Measurements from ENCODE around the gene C9orf50.

C9orf50 gene

GRCh38 chr9:129572052-129572425, 48.9 kb downstream of the C9orf50 start:
- TF ChIP-seq PATZ1 (tag by site-specific recombination; IDR thresholded peaks at IDR 0.05): no peak
- no peak for TF ChIP-seq ZBTB7A (tag by site-specific recombination; IDR thresholded peaks at IDR 0.05; ENCODE audit: low read depth)
- TF ChIP-seq ZNF555 (tag by site-specific recombination; conservative IDR thresholded peaks at IDR 0.05): no peak
- TF ChIP-seq ZNF548 (tag by site-specific recombination; IDR thresholded peaks at IDR 0.05): no peak
- no peak for TF ChIP-seq PRDM1 (tag by site-specific recombination; IDR thresholded peaks at IDR 0.05)
- TF ChIP-seq ZNF830 (tag by site-specific recombination; IDR thresholded peaks at IDR 0.05; ENCODE audit: low read depth): no peak
- TF ChIP-seq RBAK (tag by site-specific recombination; IDR thresholded peaks at IDR 0.05): no peak
- TF ChIP-seq ZNF529 (tag by site-specific recombination; IDR thresholded peaks at IDR 0.05; ENCODE audit: insufficient replicate concordance): no peak
- TF ChIP-seq, protein P1, sequence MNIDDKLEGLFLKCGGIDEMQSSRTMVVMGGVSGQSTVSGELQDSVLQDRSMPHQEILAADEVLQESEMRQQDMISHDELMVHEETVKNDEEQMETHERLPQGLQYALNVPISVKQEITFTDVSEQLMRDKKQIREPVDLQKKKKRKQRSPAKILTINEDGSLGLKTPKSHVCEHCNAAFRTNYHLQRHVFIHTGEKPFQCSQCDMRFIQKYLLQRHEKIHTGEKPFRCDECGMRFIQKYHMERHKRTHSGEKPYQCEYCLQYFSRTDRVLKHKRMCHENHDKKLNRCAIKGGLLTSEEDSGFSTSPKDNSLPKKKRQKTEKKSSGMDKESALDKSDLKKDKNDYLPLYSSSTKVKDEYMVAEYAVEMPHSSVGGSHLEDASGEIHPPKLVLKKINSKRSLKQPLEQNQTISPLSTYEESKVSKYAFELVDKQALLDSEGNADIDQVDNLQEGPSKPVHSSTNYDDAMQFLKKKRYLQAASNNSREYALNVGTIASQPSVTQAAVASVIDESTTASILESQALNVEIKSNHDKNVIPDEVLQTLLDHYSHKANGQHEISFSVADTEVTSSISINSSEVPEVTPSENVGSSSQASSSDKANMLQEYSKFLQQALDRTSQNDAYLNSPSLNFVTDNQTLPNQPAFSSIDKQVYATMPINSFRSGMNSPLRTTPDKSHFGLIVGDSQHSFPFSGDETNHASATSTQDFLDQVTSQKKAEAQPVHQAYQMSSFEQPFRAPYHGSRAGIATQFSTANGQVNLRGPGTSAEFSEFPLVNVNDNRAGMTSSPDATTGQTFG (tag by site-specific recombination; IDR thresholded peaks at IDR 0.05; ENCODE audit: borderline replicate concordance): no peak
- no peak for TF ChIP-seq HOXC10 (CRISPR knock-in tag; IDR thresholded peaks at IDR 0.05)
- TF ChIP-seq SETDB1 (IDR thresholded peaks at IDR 0.05; ENCODE audit: insufficient read length, low read length): no peak
- no peak for TF ChIP-seq ZNF155 (tag by site-specific recombination; IDR thresholded peaks at IDR 0.05)
- TF ChIP-seq ZNF335 (tag by site-specific recombination; conservative IDR thresholded peaks at IDR 0.05): no peak
- ChIA-PET CTCF (interaction anchor here (0.5 kb wide), 1 partner anchor 706 kb away, joined by 3 read pairs; no protein-coding TSS in a partner anchor), POLR2A (no interaction called here)
- Histone ChIP-seq H3K27ac (ENCODE audit: extremely low read depth, low read depth, low read length) (no peak overlapping the region), H3K4me1 (ENCODE audit: control insufficient read depth, insufficient read depth, low read length) (no peaks in the 10 kb centered on the region), H3K36me3 (ENCODE audit: control insufficient read depth in 2 of 2, insufficient read depth in 1 of 2, low read length in 2 of 2) (no peaks in the 10 kb centered on the region), H3K4me3 (ENCODE audit: low read depth, low read length) (no peak overlapping the region), H3K9me3 (ENCODE audit: control insufficient read depth, insufficient read depth, low read depth, low read length) (no peaks in the 10 kb centered on the region)

DNA sequence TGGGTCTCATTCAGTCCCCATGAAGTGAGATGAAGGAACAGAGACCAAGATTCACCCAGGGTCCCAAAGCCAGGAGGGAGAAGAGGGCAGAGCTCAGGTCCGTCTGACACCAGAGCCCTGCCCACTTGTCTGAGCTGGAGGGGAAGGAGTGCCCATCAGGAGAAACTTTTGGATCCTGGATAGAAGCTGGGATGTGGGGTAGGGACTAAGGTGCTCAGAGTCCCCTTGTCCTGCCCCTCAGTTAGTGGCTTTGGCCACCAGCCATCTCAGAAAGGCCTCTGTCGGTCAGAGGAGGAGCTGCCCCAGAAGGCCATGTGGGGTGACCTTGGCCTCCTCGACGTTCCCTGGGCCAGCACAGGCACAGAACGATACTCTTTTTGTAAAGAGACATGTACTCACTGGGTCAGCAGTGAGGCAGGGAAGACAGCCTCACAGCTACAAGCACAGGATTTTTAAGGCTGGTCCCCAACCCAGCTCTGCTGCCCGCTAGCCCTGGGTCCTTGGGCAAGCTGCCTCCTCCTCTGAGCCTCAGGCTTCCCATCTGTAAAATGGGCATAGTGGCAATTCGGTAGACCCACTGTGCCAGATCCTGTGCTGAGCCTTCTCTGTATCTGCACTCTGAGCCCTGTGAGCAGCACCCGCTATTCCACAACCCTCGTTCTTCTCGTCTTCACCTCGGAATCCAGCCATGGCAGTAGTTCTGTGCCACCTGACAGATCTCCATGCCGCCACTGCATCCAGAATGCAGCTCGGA, 49.4 kb downstream of the C9orf50 start:
- Histone ChIP-seq H3K36me3 (ENCODE audit: control insufficient read depth in 2 of 2, insufficient read depth in 1 of 2, low read length in 2 of 2) (no peaks in the 10 kb centered on the region), H3K9me3 (ENCODE audit: control insufficient read depth, insufficient read depth, low read depth, low read length) (no peaks in the 10 kb centered on the region), H3K4me1 (ENCODE audit: control insufficient read depth, insufficient read depth, low read length) (no peaks in the 10 kb centered on the region), H3K27ac (ENCODE audit: extremely low read depth, low read depth, low read length) (no peak overlapping the region), H3K4me3 (ENCODE audit: low read depth, low read length) (no peak overlapping the region)
- TF ChIP-seq ZNF24 (tag by site-specific recombination; IDR thresholded peaks at IDR 0.05): no peak
- no peak for TF ChIP-seq ZNF791 (tag by site-specific recombination; IDR thresholded peaks at IDR 0.05)
- no peak for TF ChIP-seq EGR2 (tag by site-specific recombination; IDR thresholded peaks at IDR 0.05; ENCODE audit: low read depth)
- no peak for TF ChIP-seq KLF17 (tag by site-specific recombination; IDR thresholded peaks at IDR 0.05)
- no peak for TF ChIP-seq ZNF549 (tag by site-specific recombination; IDR thresholded peaks at IDR 0.05)
- TF ChIP-seq FEZF1 (tag by site-specific recombination; IDR thresholded peaks at IDR 0.05): no peak
- no peak for TF ChIP-seq SETDB1 (IDR thresholded peaks at IDR 0.05; ENCODE audit: insufficient read length, low read length)
- TF ChIP-seq PRDM2 (tag by site-specific recombination; IDR thresholded peaks at IDR 0.05; ENCODE audit: borderline replicate concordance): no peak
- ChIA-PET CTCF (interaction anchor here (1.1 kb wide), 2 partner anchors 16 to 71 kb away, joined by 3 to 4 read pairs; no protein-coding TSS in a partner anchor), POLR2A (interaction anchor here (0.6 to 2.0 kb wide), 3 partner anchors 31 to 111 kb away, joined by 3 to 5 read pairs (median 3); no protein-coding TSS in a partner anchor)
